Epithelial cell of esophagus (primary cell): ENCODE data around the gene PITPNM3.

Source experiments
- DNase-seq: peaks from one replicate; pipeline ENCODE4 v3.0.0; 2010; ENCODE audit warnings: low read depth
- H3K4me3 ChIP-seq: 2 replicates; pipeline ENCODE4 v1.5.1; 2011; ENCODE audit warnings: mild to moderate bottlenecking, low read length, control low read depth
- TF ChIP-seq, protein P1 (sequence below): IDR thresholded peaks from 2 replicates; pipeline ENCODE4 v1.5.1; 2011; ENCODE audit warnings: low read depth, mild to moderate bottlenecking, low read length, control low read depth, inconsistent platforms; ENCODE audit not compliant: insufficient read depth; ENCODE audit errors: missing control alignments

PITPNM3 gene

DNA sequence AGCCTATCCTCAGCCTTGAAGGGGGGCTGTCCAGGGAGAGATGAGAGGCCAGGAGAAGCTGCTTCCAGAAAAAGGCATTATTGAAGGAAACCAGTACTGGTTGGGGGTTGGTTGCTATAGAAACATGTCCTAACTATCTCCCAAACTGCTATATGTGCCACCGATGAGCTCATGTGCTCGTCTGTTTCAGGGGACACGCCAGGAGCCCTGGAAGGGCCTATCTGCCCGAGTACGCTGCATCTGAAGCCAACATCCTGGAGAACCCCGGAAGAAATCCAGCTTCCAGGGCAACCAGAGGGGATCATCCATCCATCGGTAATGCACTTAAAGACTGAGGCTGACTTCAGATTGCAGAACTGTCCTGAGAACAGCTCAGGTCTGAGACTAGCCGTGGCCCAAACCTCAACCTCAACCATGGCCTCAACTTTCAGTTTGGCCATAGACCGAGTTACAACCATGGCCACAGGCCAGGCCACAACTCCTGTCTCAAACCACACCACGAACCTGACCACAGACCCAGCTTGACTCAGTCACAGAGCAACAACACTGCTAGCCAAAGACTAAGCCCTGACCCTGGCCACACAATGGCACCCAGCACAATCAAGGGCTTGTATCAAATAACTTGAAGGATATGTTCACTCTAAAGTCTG is 10.2 kb downstream of the PITPNM3 start:
- DNase-seq: no peak
- H3K4me3 ChIP-seq: no peak overlapping the region
- TF ChIP-seq, protein P1, sequence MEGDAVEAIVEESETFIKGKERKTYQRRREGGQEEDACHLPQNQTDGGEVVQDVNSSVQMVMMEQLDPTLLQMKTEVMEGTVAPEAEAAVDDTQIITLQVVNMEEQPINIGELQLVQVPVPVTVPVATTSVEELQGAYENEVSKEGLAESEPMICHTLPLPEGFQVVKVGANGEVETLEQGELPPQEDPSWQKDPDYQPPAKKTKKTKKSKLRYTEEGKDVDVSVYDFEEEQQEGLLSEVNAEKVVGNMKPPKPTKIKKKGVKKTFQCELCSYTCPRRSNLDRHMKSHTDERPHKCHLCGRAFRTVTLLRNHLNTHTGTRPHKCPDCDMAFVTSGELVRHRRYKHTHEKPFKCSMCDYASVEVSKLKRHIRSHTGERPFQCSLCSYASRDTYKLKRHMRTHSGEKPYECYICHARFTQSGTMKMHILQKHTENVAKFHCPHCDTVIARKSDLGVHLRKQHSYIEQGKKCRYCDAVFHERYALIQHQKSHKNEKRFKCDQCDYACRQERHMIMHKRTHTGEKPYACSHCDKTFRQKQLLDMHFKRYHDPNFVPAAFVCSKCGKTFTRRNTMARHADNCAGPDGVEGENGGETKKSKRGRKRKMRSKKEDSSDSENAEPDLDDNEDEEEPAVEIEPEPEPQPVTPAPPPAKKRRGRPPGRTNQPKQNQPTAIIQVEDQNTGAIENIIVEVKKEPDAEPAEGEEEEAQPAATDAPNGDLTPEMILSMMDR: no peak

DNA sequence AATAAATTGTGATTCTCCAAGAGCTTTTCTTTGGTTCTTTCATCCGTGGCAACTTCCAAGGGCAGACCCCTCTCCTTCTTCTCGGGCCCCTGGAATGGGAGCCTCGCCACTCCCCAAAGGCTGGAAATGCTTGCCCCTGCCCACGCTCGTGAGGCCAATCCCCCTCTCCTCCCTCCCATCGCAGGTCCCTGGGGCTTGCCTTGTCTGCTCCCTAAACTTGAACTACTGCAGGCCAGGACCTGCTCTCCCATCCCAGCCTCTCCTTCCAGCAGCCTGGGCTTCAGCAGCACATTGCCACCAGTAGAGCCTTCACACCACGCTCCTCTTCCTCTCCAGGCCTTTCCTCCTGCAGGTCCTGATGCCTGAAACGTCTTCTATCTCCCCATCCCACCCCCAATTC is 11.1 kb downstream of the PITPNM3 start:
- TF ChIP-seq, protein P1: no peak
- no peak for DNase-seq
- H3K4me3 ChIP-seq: no peak overlapping the region

DNA sequence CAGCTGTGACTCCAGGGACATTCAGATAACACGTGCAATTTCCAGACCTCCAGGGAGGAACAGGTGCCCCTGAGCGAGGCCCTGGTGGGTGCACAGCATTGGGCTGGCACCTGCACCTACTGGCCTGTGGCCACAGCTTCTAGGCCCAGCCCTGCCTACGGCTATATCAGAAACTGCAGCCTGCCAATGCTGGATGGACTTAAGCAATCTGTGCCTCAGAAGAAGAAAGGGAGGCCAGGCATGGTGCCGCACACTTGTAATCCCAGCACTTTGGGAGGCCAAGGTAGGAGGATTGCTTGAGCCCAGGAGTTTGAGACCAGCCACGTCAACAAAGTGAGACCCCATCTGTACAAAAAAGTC is 12.4 kb downstream of the PITPNM3 start:
- TF ChIP-seq, protein P1: no peak
- no peak for DNase-seq
- no peak overlapping the region for H3K4me3 ChIP-seq

DNA sequence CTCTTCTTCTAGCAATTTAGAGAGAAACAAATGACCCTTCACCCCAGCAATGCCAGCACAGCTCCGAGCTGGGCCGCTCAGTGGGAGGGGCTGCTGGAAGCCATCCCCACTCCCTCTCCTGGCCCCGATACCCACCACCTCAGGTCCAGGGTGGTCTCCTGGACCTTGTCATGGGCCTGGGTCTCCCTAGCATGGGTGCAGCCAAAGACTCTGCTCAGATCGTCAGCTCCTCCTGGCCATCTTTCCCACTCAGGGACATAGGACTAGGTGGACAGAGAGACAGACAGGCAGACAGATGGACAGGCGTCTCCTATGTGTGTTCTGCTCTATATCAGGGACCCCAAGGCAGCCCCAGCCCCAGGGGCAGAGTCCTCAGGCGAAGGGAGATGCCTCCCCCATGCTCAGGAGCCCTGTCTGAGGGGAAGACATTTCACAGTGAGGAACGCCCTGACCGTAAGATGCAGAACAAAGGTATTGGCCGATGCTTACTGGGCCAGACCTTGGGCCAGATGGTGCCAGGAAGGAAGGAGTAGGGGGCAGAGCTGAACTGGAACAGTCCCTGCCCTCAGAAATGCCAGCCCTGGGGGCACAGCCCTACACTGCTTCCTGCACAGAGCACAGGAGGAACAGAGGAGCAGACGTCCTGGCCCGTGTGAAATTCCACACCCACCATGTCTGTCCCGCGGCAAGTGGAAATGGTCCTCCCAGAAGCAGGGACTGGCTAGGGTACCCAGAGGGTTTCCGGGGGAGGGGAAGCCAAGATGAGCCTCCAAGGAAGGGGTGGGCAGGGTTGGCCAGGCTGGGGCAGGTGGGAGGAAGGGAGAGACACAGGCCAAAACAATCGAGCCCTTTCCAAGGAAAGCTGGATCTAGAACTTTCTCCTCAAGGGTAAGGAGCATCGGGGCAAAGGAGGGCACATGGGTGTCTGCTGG is 13.0 kb downstream of the PITPNM3 start:
- no peak for DNase-seq
- H3K4me3 ChIP-seq: no peak overlapping the region
- TF ChIP-seq, protein P1: no peak

DNA sequence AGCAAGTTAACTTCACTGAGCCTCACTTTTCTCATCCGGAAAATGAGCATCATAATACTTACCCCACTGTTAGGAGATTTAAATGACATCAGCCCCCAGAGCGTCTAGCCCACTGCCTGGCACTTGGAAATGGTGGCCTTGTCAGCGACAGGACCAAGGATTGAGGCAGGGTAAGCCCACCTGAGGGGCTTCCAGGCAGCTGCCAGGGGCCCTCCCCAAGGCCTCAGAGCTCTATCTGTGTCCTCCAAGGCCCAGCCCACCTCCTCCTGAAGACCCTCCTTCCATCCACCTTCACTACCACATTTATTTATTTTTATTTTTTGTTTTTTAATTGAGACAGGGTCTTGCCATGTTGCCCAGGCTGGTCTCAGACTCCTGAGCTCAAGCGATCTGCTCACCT is 13.8 kb downstream of the PITPNM3 start:
- TF ChIP-seq, protein P1: no peak
- no peak for DNase-seq
- H3K4me3 ChIP-seq: no peak overlapping the region

DNA sequence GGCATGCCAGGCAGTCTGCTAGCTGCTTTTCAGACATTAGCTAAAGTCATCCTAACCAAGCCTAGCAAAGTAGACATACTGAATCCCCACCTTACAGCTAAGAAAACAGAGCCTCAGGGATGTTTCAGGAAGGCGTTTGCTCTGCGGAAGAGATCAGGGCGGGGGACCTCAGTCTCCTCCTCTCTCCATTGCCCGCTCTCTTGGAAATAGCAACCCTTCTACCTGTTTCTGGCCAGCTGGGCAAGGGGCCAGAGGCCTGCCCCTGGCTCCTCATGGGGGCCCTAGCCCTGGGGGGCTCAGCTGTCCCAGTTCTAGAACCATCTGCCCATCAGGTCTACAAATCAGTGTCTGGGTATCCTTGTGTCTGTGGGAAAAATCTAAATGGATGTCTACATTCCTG is 14.5 kb downstream of the PITPNM3 start:
- TF ChIP-seq, protein P1: no peak
- DNase-seq: no peak
- no peak overlapping the region for H3K4me3 ChIP-seq

DNA sequence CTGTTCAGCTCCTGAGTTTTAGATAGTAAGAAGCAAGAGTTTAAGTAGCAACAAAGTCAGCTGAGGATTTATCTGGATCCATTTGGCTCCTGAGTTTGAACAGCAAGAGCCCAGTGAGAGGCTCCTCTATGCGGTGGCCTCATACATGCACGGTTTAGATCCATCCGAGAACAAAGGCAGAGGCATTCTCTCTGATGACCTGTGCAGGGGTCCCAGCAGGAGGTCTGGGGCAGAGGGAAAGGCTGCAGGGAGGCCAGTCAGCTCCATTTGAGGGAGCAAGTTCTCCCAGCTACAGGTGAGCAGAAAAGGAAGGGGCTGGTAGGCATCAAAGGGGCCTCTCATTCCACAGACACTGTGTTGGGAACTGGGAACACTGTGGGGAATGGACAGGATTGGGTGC is 16.5 kb downstream of the PITPNM3 start:
- TF ChIP-seq, protein P1: no peak
- H3K4me3 ChIP-seq: no peak overlapping the region
- no peak for DNase-seq
